Gastrocnemius medialis (tissue), 4 donors: ENCODE data around the gene BCAS4. TPM values are rescaled to one million over a fixed set of nuclear protein-coding genes. Genes with fewer than 3 reads are reported as not detected.

ENCODE experiments used
- ATAC-seq, 2 donors: fragments of 150-250 bp; one replicate each; pipeline ENCODE4 v1.9.1; 2016
- DNase-seq, 2 donors: peaks; one replicate each; pipeline ENCODE4 v3.0.0-alpha.2; 2019
- H3K27ac ChIP-seq, 4 donors: fragments of 200-600 bp; sonication (generic); 1 replicate in 1 of 4; 2 replicates in 3 of 4; pipeline ENCODE4 v1.5.1; 2016 to 2018; ENCODE audit warnings: mild to moderate bottlenecking in 2 of 4, moderate library complexity in 1 of 4
- H3K27me3 ChIP-seq, 3 donors: fragments of 200-600 bp; sonication (generic) in 2 of 3; 1 replicate in 1 of 3; 2 replicates in 2 of 3; pipeline versions ENCODE4 v1.5.1 to v1.6.0; 2016 to 2019; ENCODE audit warnings: mild to moderate bottlenecking in 1 of 3, moderate library complexity in 1 of 3
- H3K36me3 ChIP-seq, 2 donors: fragments of 200-600 bp; sonication (generic) in 1 of 2; one replicate each; pipeline ENCODE4 v1.5.1; 2017 to 2018
- H3K4me1 ChIP-seq, 2 donors: fragments of 200-600 bp; sonication (generic) in 1 of 2; one replicate each; pipeline ENCODE4 v1.5.1; 2016 to 2017; ENCODE audit warnings: mild to moderate bottlenecking in 2 of 2
- H3K4me3 ChIP-seq, 4 donors: fragments of 200-600 bp; sonication (generic) in 3 of 4; 1 replicate in 1 of 4; 2 replicates in 3 of 4; pipeline ENCODE4 v1.5.1; 2016 to 2019; ENCODE audit warnings: mild to moderate bottlenecking in 2 of 4
- H3K9me3 ChIP-seq, 3 donors: fragments of 200-600 bp; sonication (generic) in 2 of 3; 1 replicate in 1 of 3; 2 replicates in 2 of 3; pipeline ENCODE4 v1.5.1; 2016 to 2019
- POLR2A ChIP-seq, 2 donors: fragments of 450-650 bp; IDR thresholded peaks; one replicate each; pipeline ENCODE4 v1.6.1; 2017; ENCODE audit warnings: antibody characterized with exemption in 2 of 2, mild to moderate bottlenecking in 2 of 2, moderate library complexity in 2 of 2
- in situ Hi-C, 4 donors: fragments of 200-750 bp; cut with MboI; loops; one replicate each; pipeline versions ENCODE4 v1.15.0 to v1.8.0; 2017; ENCODE audit warnings: low sequenced_read_pairs in 4 of 4
- intact Hi-C: fragments of 100-400 bp; cut with DNase I; formaldehyde crosslinking; loops from one replicate; pipeline ENCODE4 v1.15.1; 2023; ENCODE audit warnings: low total_unique reads
- total RNA-seq, 4 donors: library from RNA; depleted of rRNA; stranded (reverse); fragments of >200 nt; gene quantifications; one replicate each; pipeline versions ENCODE4 v1.1.0 to v1.2.3, GENCODE V29; 2016
- TF ChIP-seq, protein P1 (sequence below), 5 experiments: fragments of 450-650 bp in 3 of 5; fragments of 200-600 bp in 2 of 5; sonication (generic) in 2 of 5; IDR thresholded peaks in 4 of 5; conservative IDR thresholded peaks in 1 of 5; 1 replicate in 4 of 5; 2 replicates in 1 of 5; pipeline ENCODE4 v1.5.1; 2016 to 2019; ENCODE audit warnings: antibody characterized with exemption in 5 of 5, mild to moderate bottlenecking in 3 of 5, moderate library complexity in 3 of 5

Gene BCAS4
- total RNA-seq, 4 donors from 2014 or later: 0.16 to 2.2 (median 0.51) TPM; not detected in 1

- DNase-seq: no peak
- in situ Hi-C loops (no loop called here), intact Hi-C loops (no loop called here)
- Histone ChIP-seq H3K36me3 (peaks cover 0 to 24% of the 10 kb centered on the region in 2 donors), H3K4me3 (no peak overlapping the region), H3K27me3 (no peaks in the 10 kb centered on the region), H3K4me1 (peaks cover 11 to 15% of the 10 kb centered on the region in 2 donors), H3K9me3 (no peaks in the 10 kb centered on the region), H3K27ac (no peak overlapping the region)
- TF ChIP-seq, protein P1, sequence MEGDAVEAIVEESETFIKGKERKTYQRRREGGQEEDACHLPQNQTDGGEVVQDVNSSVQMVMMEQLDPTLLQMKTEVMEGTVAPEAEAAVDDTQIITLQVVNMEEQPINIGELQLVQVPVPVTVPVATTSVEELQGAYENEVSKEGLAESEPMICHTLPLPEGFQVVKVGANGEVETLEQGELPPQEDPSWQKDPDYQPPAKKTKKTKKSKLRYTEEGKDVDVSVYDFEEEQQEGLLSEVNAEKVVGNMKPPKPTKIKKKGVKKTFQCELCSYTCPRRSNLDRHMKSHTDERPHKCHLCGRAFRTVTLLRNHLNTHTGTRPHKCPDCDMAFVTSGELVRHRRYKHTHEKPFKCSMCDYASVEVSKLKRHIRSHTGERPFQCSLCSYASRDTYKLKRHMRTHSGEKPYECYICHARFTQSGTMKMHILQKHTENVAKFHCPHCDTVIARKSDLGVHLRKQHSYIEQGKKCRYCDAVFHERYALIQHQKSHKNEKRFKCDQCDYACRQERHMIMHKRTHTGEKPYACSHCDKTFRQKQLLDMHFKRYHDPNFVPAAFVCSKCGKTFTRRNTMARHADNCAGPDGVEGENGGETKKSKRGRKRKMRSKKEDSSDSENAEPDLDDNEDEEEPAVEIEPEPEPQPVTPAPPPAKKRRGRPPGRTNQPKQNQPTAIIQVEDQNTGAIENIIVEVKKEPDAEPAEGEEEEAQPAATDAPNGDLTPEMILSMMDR (IDR thresholded peaks at IDR 0.05 in 4 of 5, conservative IDR thresholded peaks at IDR 0.05 in 1 of 5): no peak
- TF ChIP-seq POLR2A (IDR thresholded peaks at IDR 0.05): no peak
- no peak for ATAC-seq
Observed at GRCh38 chr20:50903353-50904051, 108.6 kb downstream of the BCAS4 start.

- no peak for DNase-seq
- Histone ChIP-seq H3K4me3 (no peak overlapping the region), H3K36me3 (peaks cover 0 to 18% of the 10 kb centered on the region in 2 donors), H3K27ac (no peak overlapping the region), H3K27me3 (no peaks in the 10 kb centered on the region), H3K4me1 (peaks cover 11 to 19% of the 10 kb centered on the region in 2 donors), H3K9me3 (no peaks in the 10 kb centered on the region)
- no peak for ATAC-seq
- TF ChIP-seq, protein P1 (IDR thresholded peaks at IDR 0.05 in 4 of 5, conservative IDR thresholded peaks at IDR 0.05 in 1 of 5): no peak
- no peak for TF ChIP-seq POLR2A (IDR thresholded peaks at IDR 0.05)
- in situ Hi-C loops: no loop called here
- intact Hi-C loops: no loop called here
Observed at GRCh38 chr20:50904067-50904570, 109.3 kb downstream of the BCAS4 start.

- Histone ChIP-seq H3K4me3 (no peak overlapping the region), H3K27ac (no peak overlapping the region), H3K9me3 (no peaks in the 10 kb centered on the region), H3K4me1 (peaks cover 31 to 58% of the 10 kb centered on the region in 2 donors), H3K27me3 (no peaks in the 10 kb centered on the region), H3K36me3 (no peaks in the 10 kb centered on the region)
- in situ Hi-C loops: no loop called here
- DNase-seq (no peak), ATAC-seq (no peak)
- intact Hi-C loops: no loop called here
- TF ChIP-seq, protein P1 (IDR thresholded peaks at IDR 0.05 in 4 of 5, conservative IDR thresholded peaks at IDR 0.05 in 1 of 5): no peak
- TF ChIP-seq POLR2A (IDR thresholded peaks at IDR 0.05): no peak
Observed at GRCh38 chr20:50909413-50909812, 114.6 kb downstream of the BCAS4 start.

DNA sequence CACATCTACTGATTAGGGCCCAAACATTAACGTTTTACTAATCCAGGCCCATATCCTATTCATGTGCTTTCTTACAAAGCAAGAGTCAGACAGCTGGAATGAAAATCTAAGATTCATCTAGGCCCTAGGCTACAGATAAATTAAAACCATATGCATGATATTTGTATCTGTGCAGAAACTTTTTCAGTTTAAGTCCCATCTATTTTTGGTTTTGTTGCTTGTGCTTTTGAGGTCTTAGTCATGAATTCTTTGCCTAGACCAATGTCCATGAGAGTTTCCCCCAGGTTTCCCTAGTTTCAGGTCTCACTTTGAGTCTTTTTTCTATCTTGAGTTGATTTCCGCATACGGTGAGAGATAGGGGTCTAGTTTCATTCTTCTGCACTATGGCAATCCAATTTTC lies 116.2 kb downstream of the BCAS4 start:
- in situ Hi-C loops (no loop called here), intact Hi-C loops (loop anchor here (5.0 kb wide), 1 partner anchor 119 kb away; no protein-coding TSS in a partner anchor)
- TF ChIP-seq, protein P1 (IDR thresholded peaks at IDR 0.05 in 4 of 5, conservative IDR thresholded peaks at IDR 0.05 in 1 of 5): no peak
- TF ChIP-seq POLR2A (IDR thresholded peaks at IDR 0.05): no peak
- DNase-seq (no peak), ATAC-seq (no peak)
- H3K27me3 ChIP-seq: no peaks in the 10 kb centered on the region
- H3K27ac ChIP-seq: peak overlapping the region in 1 of 4 donors; percentile 19
- H3K4me3 ChIP-seq: no peak overlapping the region
- no peaks in the 10 kb centered on the region for H3K9me3 ChIP-seq
- H3K36me3 ChIP-seq: no peaks in the 10 kb centered on the region
- peaks cover 41 to 63% of the 10 kb centered on the region in 2 donors for H3K4me1 ChIP-seq
